ENCODE measurements around the gene CCDC169.

DNA sequence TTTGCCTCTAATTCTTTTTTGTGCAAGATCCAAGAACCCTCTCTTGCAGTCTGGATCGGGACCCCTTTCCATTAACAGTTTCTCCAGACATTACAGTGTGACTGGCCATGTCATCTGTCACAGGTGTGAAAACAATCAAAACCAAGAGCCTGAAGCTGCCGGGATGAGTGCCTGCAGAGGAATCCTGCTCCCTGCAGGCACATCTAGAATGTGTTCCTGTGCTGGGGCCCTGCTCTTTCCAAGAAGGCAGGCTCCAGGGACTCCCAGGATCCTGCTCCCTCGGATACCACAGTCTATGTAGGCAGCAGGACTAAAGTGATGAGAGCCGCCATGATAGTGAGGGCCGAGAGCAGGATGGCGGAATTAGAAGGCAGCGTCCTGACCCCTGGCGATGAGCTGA, 38.8 kb downstream of the CCDC169 start:
- no peak for TF ChIP-seq POLR2AphosphoS5 (IDR thresholded peaks at IDR 0.05)
- no peak for TF ChIP-seq POLR2A (IDR thresholded peaks at IDR 0.05)

All from spleen (tissue), 3 donors.